ENCODE data around the gene REPS2. TPM values are rescaled to one million over a fixed set of nuclear protein-coding genes. Genes with fewer than 3 reads are reported as not detected.

The REPS2 gene
- total RNA-seq, 1 experiment from 2014 or later, result 4.5 TPM

- no peak for DNase-seq (ENCODE audit: low read depth, low spot score)
- Histone ChIP-seq H3K27ac (ENCODE audit: low read length) (no peak overlapping the region), H3K4me1 (ENCODE audit: control insufficient read depth, insufficient read depth, low read length) (no peaks in the 10 kb centered on the region), H3K4me3 (ENCODE audit: low read depth in 2 of 2, low read length in 2 of 2) (no peak overlapping the region), H3K9me3 (ENCODE audit: control insufficient read depth, insufficient read depth, low read depth, low read length) (no peaks in the 10 kb centered on the region), H3K27me3 (ENCODE audit: control insufficient read depth, insufficient read depth, low read length) (no peaks in the 10 kb centered on the region), H3K36me3 (ENCODE audit: control insufficient read depth, insufficient read depth, low read length) (no peaks in the 10 kb centered on the region)
- BruUV-seq (replicated peaks), result no TSS peak
- no peak for ATAC-seq
- POLR2A ChIA-PET, result no interaction called here
- in situ Hi-C loops (cut with HindIII; ENCODE audit: low pct_unique_long_range_greater_than_20kb, low sequenced_read_pairs) (no loop called here), intact Hi-C loops (cut with micrococcal nuclease; ENCODE audit: unreplicated experiment) (no loop called here)
- CTCF ChIA-PET, result no interaction called here
- TF ChIP-seq CTCF (IDR thresholded peaks at IDR 0.05) (no peak), REST (IDR thresholded peaks at IDR 0.05; ENCODE audit: insufficient read depth in 1 of 2, low read depth in 2 of 2, low read length in 1 of 2) (no peak), SIN3A (IDR thresholded peaks at IDR 0.05; ENCODE audit: borderline replicate concordance, insufficient read depth, low read depth, low read length) (no peak)
These were observed 217.6 kb downstream of the REPS2 start for GRCh38 chrX:17164079-17164478.

GRCh38 chrX:17164941-17165340, 218.5 kb downstream of the REPS2 start:
- no peaks in the 10 kb centered on the region for H3K4me1 ChIP-seq (ENCODE audit: control insufficient read depth, insufficient read depth, low read length)
- no peak overlapping the region for H3K27ac ChIP-seq (ENCODE audit: low read length)
- H3K9me3 ChIP-seq (ENCODE audit: control insufficient read depth, insufficient read depth, low read depth, low read length), result no peaks in the 10 kb centered on the region
- intact Hi-C loops (cut with micrococcal nuclease; ENCODE audit: unreplicated experiment), result no loop called here
- ATAC-seq (no peak), DNase-seq (ENCODE audit: low read depth, low spot score) (no peak)
- CTCF ChIA-PET, result no interaction called here
- no peaks in the 10 kb centered on the region for H3K27me3 ChIP-seq (ENCODE audit: control insufficient read depth, insufficient read depth, low read length)
- in situ Hi-C loops (cut with HindIII; ENCODE audit: low pct_unique_long_range_greater_than_20kb, low sequenced_read_pairs), result no loop called here
- BruUV-seq (replicated peaks), result no TSS peak
- no peaks in the 10 kb centered on the region for H3K36me3 ChIP-seq (ENCODE audit: control insufficient read depth, insufficient read depth, low read length)
- TF ChIP-seq POLR2AphosphoS5 (IDR thresholded peaks at IDR 0.05; ENCODE audit: low read depth, low read length) (no peak), REST (IDR thresholded peaks at IDR 0.05; ENCODE audit: insufficient read depth in 1 of 2, low read depth in 2 of 2, low read length in 1 of 2) (no peak), TCF7L2 (IDR thresholded peaks at IDR 0.05; ENCODE audit: low read depth, low read length) (no peak), SIN3A (IDR thresholded peaks at IDR 0.05; ENCODE audit: borderline replicate concordance, insufficient read depth, low read depth, low read length) (no peak), CTCF (IDR thresholded peaks at IDR 0.05) (no peak)
- POLR2A ChIA-PET, result no interaction called here
- H3K4me3 ChIP-seq (ENCODE audit: low read depth in 2 of 2, low read length in 2 of 2), result no peak overlapping the region

All from Panc1 (cell line).